Activated T-cell treated with anti-CD3 and anti-CD28 coated beads, Interleukin-2, amount 50 U/mL, for 4 hours (primary cell): Measurements from ENCODE around the gene ITPRID1. TPM values are rescaled to one million over a fixed set of nuclear protein-coding genes. Genes with fewer than 3 reads are reported as not detected.

ENCODE experiments used
- ATAC-seq, 2 donors: fragments of 200-7000 bp; cut with Tn5 transposase; one replicate each; pipeline ENCODE4 v1.10.0; 2021
- DNase-seq: peaks from one replicate; pipeline ENCODE4 v3.0.0-alpha.2; 2020
- H3K27me3 Mint-ChIP-seq: one replicate; pipeline ENCODE4 v1.8.0; 2021; ENCODE audit warnings: low read depth, mixed read lengths
- H3K36me3 Mint-ChIP-seq: one replicate; pipeline ENCODE4 v1.8.0; 2022; ENCODE audit warnings: mixed read lengths; ENCODE audit not compliant: insufficient read depth
- H3K4me1 Mint-ChIP-seq: one replicate; pipeline ENCODE4 v1.8.0; 2021; ENCODE audit warnings: low read depth, mixed read lengths
- H3K4me3 Mint-ChIP-seq: one replicate; pipeline ENCODE4 v1.8.0; 2021; ENCODE audit warnings: mild to moderate bottlenecking, moderate library complexity, mixed read lengths
- H3K9me3 Mint-ChIP-seq: one replicate; pipeline ENCODE4 v1.8.0; 2021; ENCODE audit warnings: mixed read lengths
- total RNA-seq, 3 donors: library from RNA; stranded (reverse); gene quantifications; one replicate each; pipeline ENCODE4 v1.2.1, GENCODE V29; 2021

ITPRID1 gene
- total RNA-seq, 3 donors from 2014 or later: not detected

DNA sequence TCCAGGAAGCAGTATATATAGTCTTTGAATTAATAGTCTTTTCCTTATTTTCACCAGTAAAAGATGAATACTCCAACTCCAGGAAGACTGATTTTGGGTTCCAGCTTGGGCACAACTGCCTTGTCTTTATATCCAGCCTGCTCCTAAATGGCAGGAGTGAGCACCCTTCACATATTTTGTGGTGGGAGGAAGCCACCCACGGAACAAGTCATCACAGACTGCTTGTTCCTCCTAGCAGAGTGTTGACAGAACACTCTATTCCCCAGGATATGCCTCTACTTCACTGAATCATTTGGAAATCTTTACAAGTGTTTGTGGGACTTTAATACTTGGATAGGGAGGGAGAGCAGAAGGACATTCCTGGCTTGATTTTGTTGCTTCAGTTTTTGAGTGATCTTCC, 31.7 kb downstream of the ITPRID1 start:
- no peaks in the 10 kb centered on the region for H3K4me1 Mint-ChIP-seq
- no peak for ATAC-seq
- H3K27me3 Mint-ChIP-seq: no peaks in the 10 kb centered on the region
- DNase-seq: no peak
- H3K9me3 Mint-ChIP-seq: no peaks in the 10 kb centered on the region
- H3K4me3 Mint-ChIP-seq: no peak overlapping the region
- no peaks in the 10 kb centered on the region for H3K36me3 Mint-ChIP-seq

DNA sequence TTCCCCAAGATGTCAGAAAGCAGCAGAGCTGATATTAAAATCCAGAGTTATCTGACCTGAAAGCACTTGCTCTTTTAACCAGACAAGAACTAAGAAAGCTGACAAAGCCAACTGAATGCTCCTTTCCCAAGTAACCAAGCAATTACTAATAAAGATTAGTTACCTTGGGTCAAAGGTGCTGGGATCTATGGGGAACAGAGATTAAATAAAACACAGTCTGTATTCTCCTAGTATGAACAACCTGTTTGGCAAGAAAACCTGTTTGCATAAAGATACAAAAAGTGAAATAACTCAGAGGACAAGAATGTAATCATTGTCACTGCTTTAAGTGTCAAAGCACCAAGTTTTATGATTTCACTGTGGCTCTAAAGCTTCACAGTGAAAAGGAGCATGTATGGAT, 35.7 kb downstream of the ITPRID1 start:
- Mint-ChIP-seq H3K36me3 (no peaks in the 10 kb centered on the region), H3K4me3 (no peak overlapping the region), H3K27me3 (no peaks in the 10 kb centered on the region), H3K4me1 (no peaks in the 10 kb centered on the region), H3K9me3 (no peaks in the 10 kb centered on the region)
- ATAC-seq (no peak), DNase-seq (no peak)

DNA sequence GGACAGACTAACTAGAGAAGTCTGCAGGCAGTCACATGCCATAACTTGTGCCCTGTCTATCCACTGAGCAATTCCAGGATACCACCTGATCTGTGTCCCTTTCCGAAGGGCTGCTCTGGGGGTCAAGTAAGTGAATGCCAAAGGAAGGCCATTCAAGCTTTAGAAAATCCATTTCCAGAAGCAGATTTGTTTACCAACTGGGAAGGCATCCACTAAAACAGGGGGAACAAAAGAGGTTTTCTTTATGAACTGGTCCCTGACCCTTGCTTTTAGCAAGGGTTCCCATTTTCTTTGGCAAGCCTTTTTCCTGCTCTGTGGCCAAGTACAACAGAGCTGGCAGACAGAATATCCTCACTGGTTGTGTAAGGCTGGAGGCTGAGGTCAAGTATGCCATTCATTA, 36.5 kb downstream of the ITPRID1 start:
- H3K36me3 Mint-ChIP-seq: no peaks in the 10 kb centered on the region
- no peaks in the 10 kb centered on the region for H3K4me1 Mint-ChIP-seq
- no peaks in the 10 kb centered on the region for H3K27me3 Mint-ChIP-seq
- no peak for DNase-seq
- no peak for ATAC-seq
- H3K9me3 Mint-ChIP-seq: no peaks in the 10 kb centered on the region
- H3K4me3 Mint-ChIP-seq: no peak overlapping the region

DNA sequence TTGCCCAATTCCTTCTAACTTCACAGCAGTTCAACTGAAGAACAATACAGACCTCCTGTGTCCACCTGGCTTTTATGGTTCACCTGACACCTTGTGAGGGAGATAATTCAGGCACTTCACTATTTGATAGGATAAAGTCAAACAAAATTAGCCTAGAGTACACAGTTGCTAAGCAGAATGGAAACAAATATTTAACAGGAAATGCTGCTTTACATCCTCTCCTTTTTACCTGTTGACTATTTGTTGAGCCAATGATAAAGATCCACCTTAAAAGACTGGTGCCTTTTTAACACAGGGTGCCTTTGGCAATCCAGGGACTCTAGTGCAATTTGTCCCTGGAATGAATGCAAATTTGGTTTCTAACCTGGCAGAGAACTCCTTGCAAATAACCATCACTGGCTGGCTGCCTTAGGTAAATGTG, 39.8 kb downstream of the ITPRID1 start:
- H3K4me1 Mint-ChIP-seq: no peaks in the 10 kb centered on the region
- no peaks in the 10 kb centered on the region for H3K27me3 Mint-ChIP-seq
- H3K4me3 Mint-ChIP-seq: no peak overlapping the region
- no peaks in the 10 kb centered on the region for H3K36me3 Mint-ChIP-seq
- H3K9me3 Mint-ChIP-seq: no peaks in the 10 kb centered on the region
- ATAC-seq (no peak), DNase-seq (no peak)

DNA sequence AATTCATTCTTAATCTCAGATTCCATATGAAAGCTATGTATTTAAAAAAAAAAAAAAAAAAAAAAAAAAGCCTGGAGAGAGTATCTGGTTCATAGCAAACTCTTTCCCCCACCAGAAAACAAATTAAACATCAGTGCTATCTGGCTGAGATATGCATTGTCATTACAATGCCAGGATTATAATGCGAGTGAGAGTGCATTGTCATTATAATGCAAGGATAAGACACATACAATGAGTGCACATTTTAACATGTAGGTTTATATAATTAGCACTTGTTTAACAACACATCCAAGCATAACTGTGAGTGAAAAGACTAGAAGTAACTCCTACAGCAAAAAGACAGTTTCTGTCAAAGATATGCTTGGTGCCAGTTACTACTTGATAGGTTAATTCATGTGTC, 48.1 kb downstream of the ITPRID1 start:
- H3K4me1 Mint-ChIP-seq: no peaks in the 10 kb centered on the region
- H3K27me3 Mint-ChIP-seq: no peaks in the 10 kb centered on the region
- no peaks in the 10 kb centered on the region for H3K36me3 Mint-ChIP-seq
- H3K4me3 Mint-ChIP-seq: no peak overlapping the region
- ATAC-seq (no peak), DNase-seq (no peak)
- H3K9me3 Mint-ChIP-seq: no peaks in the 10 kb centered on the region

DNA sequence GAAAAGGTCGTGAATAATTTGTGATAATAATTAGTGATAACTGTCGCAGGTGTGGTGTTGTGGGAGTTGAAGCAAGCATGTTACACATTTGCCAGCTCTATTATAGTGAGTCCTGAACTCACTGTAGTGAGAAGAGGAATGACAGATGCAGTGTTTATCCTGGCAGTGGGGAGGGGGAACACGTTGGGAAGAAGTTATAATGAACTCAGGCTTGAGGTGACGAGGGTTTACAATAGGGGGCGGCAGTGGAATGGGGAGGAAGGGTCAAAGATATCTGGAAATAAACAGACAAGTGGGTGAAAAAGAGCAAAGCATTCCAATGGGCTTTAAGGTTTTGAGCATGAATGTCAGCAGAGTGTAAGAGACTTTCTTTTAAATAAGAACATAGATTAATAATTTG, 49.6 kb downstream of the ITPRID1 start:
- H3K36me3 Mint-ChIP-seq: no peaks in the 10 kb centered on the region
- no peaks in the 10 kb centered on the region for H3K27me3 Mint-ChIP-seq
- H3K4me3 Mint-ChIP-seq: no peak overlapping the region
- no peak for ATAC-seq
- no peak for DNase-seq
- no peaks in the 10 kb centered on the region for H3K4me1 Mint-ChIP-seq
- H3K9me3 Mint-ChIP-seq: no peaks in the 10 kb centered on the region

DNA sequence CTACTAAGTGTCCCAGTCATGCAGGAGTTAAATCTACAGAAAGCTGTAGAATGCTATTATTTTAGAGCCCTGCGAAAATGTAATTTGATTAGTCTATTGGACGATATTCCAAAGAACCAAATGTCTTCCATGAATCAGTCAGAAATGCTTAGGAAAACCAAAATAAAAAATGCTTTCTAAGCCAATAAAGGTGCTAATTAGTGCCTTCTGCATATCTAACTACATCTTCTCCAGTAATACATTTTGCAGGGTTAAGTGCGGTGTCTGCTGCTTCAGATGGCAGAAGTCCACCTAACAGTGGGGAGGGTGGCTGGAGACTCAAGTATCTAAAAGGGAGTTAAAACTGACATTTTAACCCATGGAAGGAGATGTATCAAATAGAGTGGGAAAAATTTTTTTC, 50.1 kb downstream of the ITPRID1 start:
- H3K4me3 Mint-ChIP-seq: no peak overlapping the region
- no peak for ATAC-seq
- no peaks in the 10 kb centered on the region for H3K4me1 Mint-ChIP-seq

DNA sequence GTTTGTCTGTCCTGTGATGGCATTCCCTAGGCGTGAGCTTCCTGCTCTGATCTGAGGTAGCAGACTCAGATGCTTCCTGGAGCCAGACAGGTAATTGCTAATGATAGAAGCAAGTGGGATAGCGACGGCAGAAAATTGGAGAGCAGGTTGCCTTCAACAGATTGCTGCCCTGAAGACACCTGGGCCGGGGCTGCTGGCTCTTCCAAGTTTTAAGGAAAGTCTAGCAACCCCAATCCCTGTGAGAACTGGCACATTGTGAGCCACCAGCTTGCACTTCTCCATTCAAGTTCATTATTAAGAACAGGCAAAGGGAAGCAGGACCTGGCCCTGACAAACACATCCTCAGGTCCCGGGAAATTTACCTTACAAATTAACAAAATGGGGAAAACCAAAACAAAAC, 50.8 kb downstream of the ITPRID1 start:
- H3K4me3 Mint-ChIP-seq: no peak overlapping the region
- no peaks in the 10 kb centered on the region for H3K27me3 Mint-ChIP-seq
- no peaks in the 10 kb centered on the region for H3K4me1 Mint-ChIP-seq
- ATAC-seq: no peak
- H3K36me3 Mint-ChIP-seq: no peaks in the 10 kb centered on the region
- no peaks in the 10 kb centered on the region for H3K9me3 Mint-ChIP-seq
- DNase-seq: no peak

More for the DNA sequence above, 50.1 kb downstream of the ITPRID1 start:
- no peaks in the 10 kb centered on the region for H3K27me3 Mint-ChIP-seq
- no peaks in the 10 kb centered on the region for H3K9me3 Mint-ChIP-seq
- DNase-seq: no peak
- H3K36me3 Mint-ChIP-seq: no peaks in the 10 kb centered on the region

DNA sequence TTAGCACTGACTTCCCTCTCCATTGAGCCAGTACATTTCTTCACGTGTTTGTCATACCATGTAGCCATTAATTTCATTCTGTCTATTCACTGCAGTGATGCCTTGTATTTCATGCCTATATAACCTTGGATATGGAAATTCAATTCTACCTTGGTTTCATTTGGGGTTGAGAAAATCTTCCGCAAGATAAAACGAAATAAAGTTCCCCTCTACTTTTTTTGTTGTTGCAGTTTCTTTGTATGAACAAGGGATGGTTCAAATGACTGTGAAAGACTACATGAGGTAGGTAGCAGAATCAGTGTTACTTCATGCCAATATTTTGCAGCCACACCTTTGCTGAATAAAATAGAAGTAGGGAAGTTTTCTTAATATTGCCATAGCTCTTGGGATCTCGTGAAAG, 55.6 kb downstream of the ITPRID1 start:
- no peaks in the 10 kb centered on the region for H3K36me3 Mint-ChIP-seq
- H3K4me1 Mint-ChIP-seq: no peaks in the 10 kb centered on the region
- ATAC-seq (no peak), DNase-seq (no peak)
- H3K9me3 Mint-ChIP-seq: no peaks in the 10 kb centered on the region
- no peaks in the 10 kb centered on the region for H3K27me3 Mint-ChIP-seq
- no peak overlapping the region for H3K4me3 Mint-ChIP-seq

DNA sequence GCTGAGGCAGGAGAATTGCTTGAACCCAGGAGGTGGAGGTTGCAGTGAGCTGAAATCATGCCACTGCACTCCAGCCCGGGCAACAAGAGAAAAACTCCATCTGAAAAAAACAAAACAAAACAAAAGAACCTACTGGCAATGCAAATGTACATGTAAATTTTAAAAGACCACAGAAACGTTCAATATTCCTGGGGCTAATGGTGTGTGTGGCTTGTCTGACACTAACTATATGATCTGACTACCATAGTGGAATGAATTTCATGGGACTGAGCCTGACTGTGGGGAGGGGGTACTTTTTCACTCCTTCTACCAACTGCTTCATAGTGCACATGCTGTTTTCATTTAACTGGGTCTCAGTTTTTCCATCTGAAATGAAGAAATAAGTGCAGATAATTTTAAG, 69.6 kb downstream of the ITPRID1 start:
- no peak for ATAC-seq
- Mint-ChIP-seq H3K9me3 (no peaks in the 10 kb centered on the region), H3K4me3 (no peak overlapping the region)

DNA sequence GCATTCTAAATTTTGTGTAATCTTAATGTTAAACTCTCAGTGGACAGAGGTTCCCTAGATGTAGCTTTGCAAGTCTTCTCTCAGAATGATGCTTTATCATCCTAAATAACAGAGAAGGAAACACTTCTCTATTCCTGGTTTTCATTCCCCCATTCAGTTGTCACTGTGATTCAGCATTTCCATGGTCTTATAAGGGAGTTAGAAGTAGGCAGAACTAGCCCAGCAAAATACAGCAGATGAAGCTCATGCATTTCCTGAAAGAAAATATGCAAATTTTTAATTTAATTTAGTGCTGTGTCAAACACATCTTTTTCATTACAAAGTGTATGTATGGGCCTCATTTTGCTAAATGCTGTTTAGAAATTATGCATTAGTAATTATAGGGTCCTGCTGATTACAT, 70.1 kb downstream of the ITPRID1 start:
- H3K4me1 Mint-ChIP-seq: no peaks in the 10 kb centered on the region
- no peaks in the 10 kb centered on the region for H3K9me3 Mint-ChIP-seq
- H3K27me3 Mint-ChIP-seq: no peaks in the 10 kb centered on the region
- no peak overlapping the region for H3K4me3 Mint-ChIP-seq
- no peaks in the 10 kb centered on the region for H3K36me3 Mint-ChIP-seq
- DNase-seq (no peak), ATAC-seq (no peak)

More for the DNA sequence above, 69.6 kb downstream of the ITPRID1 start:
- Mint-ChIP-seq H3K4me1 (no peaks in the 10 kb centered on the region), H3K27me3 (no peaks in the 10 kb centered on the region), H3K36me3 (no peaks in the 10 kb centered on the region)
- DNase-seq: no peak

DNA sequence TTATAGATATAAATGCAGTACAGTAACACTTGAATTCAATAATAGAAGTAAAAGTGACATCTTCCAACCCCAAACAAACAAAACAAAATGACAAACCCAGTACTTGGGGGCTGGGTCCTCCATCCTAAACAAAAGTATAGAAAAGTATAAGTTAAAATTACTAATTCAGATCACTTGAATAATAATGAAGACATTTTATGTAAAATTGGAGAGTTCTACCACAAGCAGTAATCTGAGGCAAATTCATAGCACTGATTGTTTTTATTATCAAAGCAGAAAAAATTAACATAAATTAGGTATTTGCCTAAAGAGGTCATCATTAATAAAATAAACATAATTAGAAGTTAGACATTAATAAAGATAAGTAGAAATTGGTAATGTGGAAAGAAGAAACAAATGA, 81.5 kb downstream of the ITPRID1 start:
- H3K4me3 Mint-ChIP-seq: no peak overlapping the region
- ATAC-seq: no peak
- DNase-seq: no peak
- no peaks in the 10 kb centered on the region for H3K4me1 Mint-ChIP-seq
- no peaks in the 10 kb centered on the region for H3K36me3 Mint-ChIP-seq
- peaks cover 3% of the 10 kb centered on the region for H3K9me3 Mint-ChIP-seq
- H3K27me3 Mint-ChIP-seq: no peaks in the 10 kb centered on the region

DNA sequence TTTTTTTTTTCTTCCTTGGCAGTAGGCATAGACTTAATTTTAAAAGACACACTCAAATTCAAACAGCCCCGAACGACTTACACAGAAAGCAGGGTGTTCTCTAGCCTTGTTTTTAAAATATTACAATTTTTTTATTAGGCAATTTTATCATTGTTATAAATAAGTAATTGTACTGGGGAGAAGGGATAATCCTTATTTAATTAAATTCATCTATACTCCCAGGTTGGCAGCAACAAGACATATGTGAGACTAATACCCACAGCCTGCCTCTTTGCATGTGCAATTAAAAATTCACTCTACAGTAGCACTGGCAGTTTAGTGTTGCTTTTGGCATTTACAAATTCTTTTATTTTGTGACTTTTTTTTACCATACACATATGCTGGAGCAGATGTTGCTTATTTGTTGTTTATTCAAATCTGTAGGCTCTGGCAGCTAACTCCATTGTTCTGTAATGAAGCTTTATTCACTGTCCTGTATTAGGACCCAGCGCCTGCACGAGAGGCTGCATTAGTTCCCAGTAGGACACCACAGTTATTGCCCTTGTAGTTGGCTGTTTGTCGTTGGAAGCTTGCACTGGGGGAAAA, 88.2 kb downstream of the ITPRID1 start:
- no peak for DNase-seq
- peaks cover 3% of the 10 kb centered on the region for H3K9me3 Mint-ChIP-seq

DNA sequence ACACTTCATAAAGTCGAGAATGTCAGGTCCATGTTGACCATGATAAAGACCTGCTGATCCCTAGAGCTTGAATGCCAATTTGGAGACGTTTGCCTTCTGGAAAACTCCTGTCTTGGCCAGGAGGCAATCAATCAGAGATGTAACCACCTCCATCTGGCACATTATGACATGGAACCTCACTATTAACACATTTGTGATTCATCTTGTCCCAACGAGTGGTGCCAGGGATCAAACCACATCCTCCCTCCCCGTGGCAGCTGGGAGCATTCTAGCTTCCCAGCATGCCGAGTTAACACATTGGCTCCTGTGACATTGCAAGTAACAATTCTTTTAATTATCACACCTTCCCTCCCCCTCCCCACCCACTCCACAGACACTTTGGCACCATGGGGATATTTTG, 89.2 kb downstream of the ITPRID1 start:
- Mint-ChIP-seq H3K27me3 (no peaks in the 10 kb centered on the region), H3K4me1 (no peaks in the 10 kb centered on the region), H3K36me3 (no peaks in the 10 kb centered on the region), H3K4me3 (no peak overlapping the region), H3K9me3 (peaks cover 7% of the 10 kb centered on the region)
- ATAC-seq (no peak), DNase-seq (no peak)

More for the DNA sequence above, 88.2 kb downstream of the ITPRID1 start:
- no peaks in the 10 kb centered on the region for H3K36me3 Mint-ChIP-seq
- no peaks in the 10 kb centered on the region for H3K27me3 Mint-ChIP-seq
- ATAC-seq: no peak
- no peaks in the 10 kb centered on the region for H3K4me1 Mint-ChIP-seq
- H3K4me3 Mint-ChIP-seq: no peak overlapping the region

DNA sequence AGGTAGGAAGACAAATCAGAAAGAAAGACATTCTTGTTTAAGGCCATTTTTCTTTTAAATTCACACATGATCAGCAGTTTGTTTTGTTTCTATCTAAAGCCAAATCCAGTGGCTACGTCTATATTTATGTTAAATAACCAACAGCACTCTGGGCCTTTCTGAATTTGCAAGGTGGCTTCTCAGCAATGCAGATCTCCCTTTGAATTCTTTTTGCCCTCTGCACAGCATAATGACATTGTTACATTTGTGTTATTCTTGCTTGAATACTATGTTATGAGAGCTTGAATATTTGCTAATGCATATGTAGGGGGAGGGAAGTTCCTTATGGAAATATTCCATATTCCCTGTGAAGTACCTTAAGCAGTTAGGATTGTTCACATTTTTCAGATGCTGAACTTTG, 99.7 kb downstream of the ITPRID1 start:
- no peak for ATAC-seq
- Mint-ChIP-seq H3K9me3 (peaks cover 5% of the 10 kb centered on the region), H3K27me3 (no peaks in the 10 kb centered on the region), H3K4me3 (no peak overlapping the region), H3K4me1 (no peaks in the 10 kb centered on the region), H3K36me3 (no peaks in the 10 kb centered on the region)
- no peak for DNase-seq

DNA sequence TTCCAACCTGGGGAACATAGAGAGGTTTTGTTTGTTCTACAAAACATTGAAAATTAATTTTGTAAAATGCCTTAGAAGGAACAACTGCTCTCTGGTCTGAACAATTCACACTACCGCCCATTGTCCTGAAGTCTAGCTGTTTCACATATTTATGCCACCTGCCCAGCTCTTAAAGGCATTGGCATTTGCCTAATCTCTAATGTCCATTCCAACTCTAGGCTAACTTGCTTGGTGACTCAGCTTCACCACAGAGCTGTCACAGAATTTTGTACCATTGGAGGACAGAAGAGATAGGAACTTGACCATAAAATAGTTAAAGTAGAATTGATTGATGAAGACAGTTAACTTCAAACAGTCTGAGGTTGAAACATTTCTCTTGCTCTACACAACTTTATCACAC, 119.6 kb downstream of the ITPRID1 start:
- Mint-ChIP-seq H3K4me1 (no peaks in the 10 kb centered on the region), H3K36me3 (no peaks in the 10 kb centered on the region), H3K4me3 (no peak overlapping the region), H3K9me3 (no peaks in the 10 kb centered on the region), H3K27me3 (no peaks in the 10 kb centered on the region)
- no peak for DNase-seq
- no peak for ATAC-seq
